Inflammatory macrophage (primary cell): ENCODE data around the gene MMP19.
"Not testable (repeated sequence)": the region's sequence is repeated elsewhere in the genome, so short reads cannot be mapped to it uniquely, and the experiment has no call there.

Experiments used
- DNase-seq, 2 donors: peaks; one replicate each; pipeline ENCODE4 v3.0.0-alpha.2; 2020 to 2022
- total RNA-seq, 18 experiments: gene quantifications; one replicate each; lab custom pipeline; 2026; ENCODE audit warnings: mixed read lengths in 6 of 18, inconsistent platforms in 2 of 18; lab: John Stamatoyannopoulos, UW

Gene MMP19
- 26.9 to 147 (median 79.3) reads per million in 18 experiments for total RNA-seq

GRCh38 chr12:55842681-55843429, at the start of gene MMP19:
MMP19 (minus strand) TSS chr12:55842936; CDS start chr12:55842830, 106 bp downstream.
- DNase-seq, result peak; percentile 59 to 73

GRCh38 chr12:55891310-55891709, 48.6 kb upstream of the MMP19 start:
- no peak for DNase-seq

GRCh38 chr12:55885113-55885512, 42.4 kb upstream of the MMP19 start:
- DNase-seq, result no peak

- DNase-seq, result no peak
Observed at GRCh38 chr12:55877824-55878223, 35.1 kb upstream of the MMP19 start.

- no peak for DNase-seq
Observed at GRCh38 chr12:55875704-55876467, 33.1 kb upstream of the MMP19 start.

- DNase-seq, result no peak
Observed at GRCh38 chr12:55874443-55874842, 31.7 kb upstream of the MMP19 start.

- DNase-seq, result not testable (repeated sequence)
Observed at GRCh38 chr12:55866454-55867004, 23.8 kb upstream of the MMP19 start.

GRCh38 chr12:55865327-55865726, 22.6 kb upstream of the MMP19 start:
- no peak for DNase-seq

GRCh38 chr12:55862931-55863330, 20.2 kb upstream of the MMP19 start:
- DNase-seq, result not testable (repeated sequence)

- no peak for DNase-seq
Observed at GRCh38 chr12:55862286-55862685, 19.6 kb upstream of the MMP19 start.

GRCh38 chr12:55861871-55862270, 19.1 kb upstream of the MMP19 start:
- DNase-seq, result no peak

GRCh38 chr12:55861396-55861795, 18.7 kb upstream of the MMP19 start:
- DNase-seq, result no peak

GRCh38 chr12:55852740-55853139, 10.0 kb upstream of the MMP19 start:
- DNase-seq, result no peak

- DNase-seq, result no peak
Observed at GRCh38 chr12:55850893-55851292, 8.2 kb upstream of the MMP19 start.

- DNase-seq, result peak in 1 of 2 donors; percentile 38
Observed at GRCh38 chr12:55850401-55850800, 7.7 kb upstream of the MMP19 start.

GRCh38 chr12:55849616-55850343, 7.0 kb upstream of the MMP19 start:
- DNase-seq, result no peak

GRCh38 chr12:55847603-55848291, 5.0 kb upstream of the MMP19 start:
- peak; percentile 96 to 99 for DNase-seq

- peak; percentile 91 to 96 for DNase-seq
Observed at GRCh38 chr12:55847033-55847432, 4.3 kb upstream of the MMP19 start.

GRCh38 chr12:55845785-55846496, 3.2 kb upstream of the MMP19 start:
- DNase-seq, result no peak

GRCh38 chr12:55845361-55845760, 2.6 kb upstream of the MMP19 start:
- peak; percentile 55 to 86 for DNase-seq

- no peak for DNase-seq
Observed at GRCh38 chr12:55844961-55845360, 2.2 kb upstream of the MMP19 start.

GRCh38 chr12:55843431-55843830, 695 bp upstream of the MMP19 start:
- no peak for DNase-seq
